DND-41 (cell line): Measurements from ENCODE around the gene INTS6L.

ENCODE experiments used
- ATAC-seq: fragments of 200-7000 bp; cut with Tn5 transposase; 3 replicates; pipeline ENCODE4 v1.9.1; 2021; ENCODE audit warnings: low read depth; ENCODE audit not compliant: insufficient read depth
- DNase-seq: peaks from one replicate; pipeline ENCODE4 v3.0.0-alpha.2; 2020
- H2AFZ ChIP-seq: 2 replicates; pipeline ENCODE4 v1.6.0; 2012; ENCODE audit warnings: low read depth, low read length
- H3K27ac ChIP-seq: 2 replicates; pipeline ENCODE4 v1.5.1; 2012; ENCODE audit warnings: low read length, inconsistent platforms
- H3K27me3 ChIP-seq: fragments of 200-600 bp; sonication (generic); 2 replicates; pipeline ENCODE4 v1.6.0; 2012; ENCODE audit warnings: low read length, mild to moderate bottlenecking, inconsistent platforms; ENCODE audit not compliant: insufficient read depth, poor library complexity
- H3K36me3 ChIP-seq: 2 replicates; pipeline ENCODE4 v1.5.1; 2012; ENCODE audit warnings: low read length, inconsistent platforms; ENCODE audit not compliant: insufficient read depth
- H3K4me1 ChIP-seq: 2 replicates; pipeline ENCODE4 v1.5.1; 2012; ENCODE audit warnings: mild to moderate bottlenecking, low read length; ENCODE audit not compliant: insufficient read depth
- H3K4me2 ChIP-seq: 2 replicates; pipeline ENCODE4 v1.6.0; 2012; ENCODE audit warnings: mild to moderate bottlenecking, moderate library complexity, low read length, inconsistent platforms; ENCODE audit not compliant: insufficient read depth
- H3K4me3 ChIP-seq, 2 experiments: fragments of 200-600 bp in 1 of 2; shearing (Covaris generic) in 1 of 2; 2 replicates each; pipeline ENCODE4 v1.5.1; 2012 to 2016; ENCODE audit warnings: inconsistent platforms in 2 of 2, low read length in 2 of 2, mild to moderate bottlenecking in 2 of 2, low read depth in 1 of 2, moderate library complexity in 1 of 2
- H3K79me2 ChIP-seq: 2 replicates; pipeline ENCODE4 v1.6.0; 2012; ENCODE audit warnings: low read length, inconsistent platforms; ENCODE audit not compliant: insufficient read depth
- H3K9ac ChIP-seq: 2 replicates; pipeline ENCODE4 v1.6.0; 2012; ENCODE audit warnings: low read depth, mild to moderate bottlenecking, inconsistent platforms, low read length, moderate library complexity
- H3K9me3 ChIP-seq: 2 replicates; pipeline ENCODE4 v1.5.1; 2012; ENCODE audit warnings: low read length, moderate library complexity, mild to moderate bottlenecking, inconsistent platforms; ENCODE audit not compliant: insufficient read depth, severe bottlenecking
- H4K20me1 ChIP-seq: 2 replicates; pipeline ENCODE4 v1.6.0; 2012; ENCODE audit warnings: low read length; ENCODE audit not compliant: insufficient read depth
- EZH2 ChIP-seq: IDR thresholded peaks from 3 replicates; pipeline ENCODE4 v1.6.1; 2012; ENCODE audit warnings: borderline replicate concordance, low read depth, mild to moderate bottlenecking, moderate library complexity, low read length, inconsistent platforms; ENCODE audit not compliant: severe bottlenecking
- TF ChIP-seq, protein P1 (sequence below): IDR thresholded peaks from 2 replicates; pipeline ENCODE4 v1.5.1; 2012; ENCODE audit warnings: borderline replicate concordance, low read length, moderate library complexity, mild to moderate bottlenecking; ENCODE audit not compliant: poor library complexity, severe bottlenecking; ENCODE audit errors: extremely low read depth

Gene INTS6L, protein sequence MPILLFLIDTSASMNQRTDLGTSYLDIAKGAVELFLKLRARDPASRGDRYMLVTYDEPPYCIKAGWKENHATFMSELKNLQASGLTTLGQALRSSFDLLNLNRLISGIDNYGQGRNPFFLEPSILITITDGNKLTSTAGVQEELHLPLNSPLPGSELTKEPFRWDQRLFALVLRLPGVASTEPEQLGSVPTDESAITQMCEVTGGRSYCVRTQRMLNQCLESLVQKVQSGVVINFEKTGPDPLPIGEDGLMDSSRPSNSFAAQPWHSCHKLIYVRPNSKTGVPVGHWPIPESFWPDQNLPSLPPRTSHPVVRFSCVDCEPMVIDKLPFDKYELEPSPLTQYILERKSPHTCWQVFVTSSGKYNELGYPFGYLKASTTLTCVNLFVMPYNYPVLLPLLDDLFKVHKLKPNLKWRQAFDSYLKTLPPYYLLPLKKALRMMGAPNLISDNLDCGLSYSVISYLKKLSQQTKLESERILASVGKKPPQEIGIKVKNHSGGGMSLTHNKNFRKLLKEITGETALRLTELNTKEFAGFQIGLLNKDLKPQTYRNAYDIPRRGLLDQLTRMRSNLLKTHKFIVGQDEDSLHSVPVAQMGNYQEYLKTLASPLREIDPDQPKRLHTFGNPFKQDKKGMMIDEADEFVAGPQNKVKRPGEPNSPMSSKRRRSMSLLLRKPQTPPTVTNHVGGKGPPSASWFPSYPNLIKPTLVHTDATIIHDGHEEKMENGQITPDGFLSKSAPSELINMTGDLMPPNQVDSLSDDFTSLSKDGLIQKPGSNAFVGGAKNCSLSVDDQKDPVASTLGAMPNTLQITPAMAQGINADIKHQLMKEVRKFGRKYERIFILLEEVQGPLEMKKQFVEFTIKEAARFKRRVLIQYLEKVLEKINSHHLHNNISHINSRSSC

DNA sequence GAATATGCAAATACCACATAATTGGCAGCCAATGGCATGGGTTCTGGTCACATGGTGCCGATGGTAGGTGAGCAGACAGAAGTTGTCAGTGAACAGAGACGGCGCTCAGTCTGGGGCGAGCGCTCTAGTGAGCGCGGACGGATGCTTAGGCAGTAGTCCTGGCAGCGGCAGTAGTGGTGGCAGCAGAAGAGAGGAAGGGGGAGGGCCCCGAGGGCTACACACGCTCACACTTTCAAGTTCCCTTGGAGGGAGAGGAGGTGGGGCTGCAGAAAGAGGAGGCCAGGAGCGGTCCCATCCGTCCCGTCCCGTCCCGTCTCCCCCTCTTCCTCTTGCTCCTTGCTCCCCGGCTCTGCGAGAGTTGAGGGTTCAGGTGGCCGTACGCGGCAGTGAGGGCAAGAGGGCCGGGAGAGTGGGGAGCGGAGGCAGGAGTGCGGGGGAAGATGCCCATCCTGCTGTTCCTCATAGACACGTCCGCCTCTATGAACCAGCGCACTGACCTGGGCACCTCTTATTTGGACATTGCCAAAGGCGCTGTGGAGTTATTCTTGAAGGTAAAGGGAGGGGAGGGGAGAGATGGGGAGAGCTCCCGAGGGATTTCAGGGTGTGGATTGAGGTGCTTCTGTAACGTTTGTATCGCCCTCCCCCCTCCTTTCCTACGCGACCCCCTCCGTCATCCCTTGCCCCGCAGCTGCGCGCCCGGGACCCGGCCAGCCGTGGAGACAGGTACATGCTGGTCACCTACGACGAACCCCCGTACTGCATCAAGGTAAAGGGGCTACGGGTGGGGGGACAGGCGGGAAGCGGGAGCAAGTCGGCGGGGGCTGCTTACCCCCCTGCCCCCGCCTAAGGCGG is at the start of gene INTS6L:
TSS of gene INTS6L (plus strand) at position 108 of the 852 bp plus-strand sequence. CDS start at position 441, 333 bp downstream.
- DNase-seq (peak; percentile 91), ATAC-seq (peak; percentile 87)
- Histone ChIP-seq H3K9ac (peak within 1 kb of the TSS; percentile 74), H4K20me1 (no peaks in the 10 kb centered on the region), H3K4me2 (peak within 1 kb of the TSS; percentile 75), H3K4me3 (peak within 1 kb of the TSS; percentile 63 to 73), H3K27ac (peak within 1 kb of the TSS; percentile 85), H3K36me3 (no peaks in the 10 kb centered on the region), H2AFZ (peak within 1 kb of the TSS; percentile 88), H3K27me3 (no peaks in the 10 kb centered on the region), H3K79me2 (0 out of 2 replicates have a peak, but pooled peaks cover 4% of the 10 kb centered on the region), H3K9me3 (no peaks in the 10 kb centered on the region), H3K4me1 (peaks cover 21% of the 10 kb centered on the region)
- no peak for TF ChIP-seq EZH2
- TF ChIP-seq, protein P1, sequence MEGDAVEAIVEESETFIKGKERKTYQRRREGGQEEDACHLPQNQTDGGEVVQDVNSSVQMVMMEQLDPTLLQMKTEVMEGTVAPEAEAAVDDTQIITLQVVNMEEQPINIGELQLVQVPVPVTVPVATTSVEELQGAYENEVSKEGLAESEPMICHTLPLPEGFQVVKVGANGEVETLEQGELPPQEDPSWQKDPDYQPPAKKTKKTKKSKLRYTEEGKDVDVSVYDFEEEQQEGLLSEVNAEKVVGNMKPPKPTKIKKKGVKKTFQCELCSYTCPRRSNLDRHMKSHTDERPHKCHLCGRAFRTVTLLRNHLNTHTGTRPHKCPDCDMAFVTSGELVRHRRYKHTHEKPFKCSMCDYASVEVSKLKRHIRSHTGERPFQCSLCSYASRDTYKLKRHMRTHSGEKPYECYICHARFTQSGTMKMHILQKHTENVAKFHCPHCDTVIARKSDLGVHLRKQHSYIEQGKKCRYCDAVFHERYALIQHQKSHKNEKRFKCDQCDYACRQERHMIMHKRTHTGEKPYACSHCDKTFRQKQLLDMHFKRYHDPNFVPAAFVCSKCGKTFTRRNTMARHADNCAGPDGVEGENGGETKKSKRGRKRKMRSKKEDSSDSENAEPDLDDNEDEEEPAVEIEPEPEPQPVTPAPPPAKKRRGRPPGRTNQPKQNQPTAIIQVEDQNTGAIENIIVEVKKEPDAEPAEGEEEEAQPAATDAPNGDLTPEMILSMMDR: peak; percentile 3

GRCh38 chrX:135476378-135476777 is 44.1 kb upstream of the INTS6L start:
- Histone ChIP-seq H3K4me2 (no peak overlapping the region), H3K9me3 (no peaks in the 10 kb centered on the region), H4K20me1 (no peaks in the 10 kb centered on the region), H3K9ac (no peak overlapping the region), H3K4me3 (no peak overlapping the region), H3K4me1 (no peaks in the 10 kb centered on the region), H3K27me3 (peaks cover 2% of the 10 kb centered on the region), H3K27ac (no peak overlapping the region), H3K79me2 (no peaks in the 10 kb centered on the region), H2AFZ (no peak overlapping the region), H3K36me3 (no peaks in the 10 kb centered on the region)
- ATAC-seq (no peak), DNase-seq (no peak)
- TF ChIP-seq EZH2: no peak
- TF ChIP-seq, protein P1: no peak

DNA sequence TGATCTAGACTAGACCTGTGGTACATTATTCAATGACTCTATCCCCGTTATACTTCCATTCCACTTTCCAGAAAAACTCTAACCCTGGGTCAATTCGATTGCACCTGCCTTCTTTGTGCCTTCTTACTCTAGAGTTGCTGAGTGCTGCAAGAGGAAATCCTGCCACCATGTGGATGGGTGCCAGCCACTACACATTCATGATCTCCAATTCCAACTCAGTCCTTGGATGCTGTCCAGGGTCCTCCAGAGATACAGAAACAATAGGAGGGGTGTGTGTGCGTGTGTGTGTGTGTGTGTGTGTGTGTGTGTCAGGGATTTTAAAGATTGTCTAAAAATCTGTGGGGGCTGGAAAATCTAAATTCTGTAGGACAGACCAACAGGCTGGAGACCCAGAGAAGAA is 42.9 kb upstream of the INTS6L start:
- Histone ChIP-seq H3K9ac (no peak overlapping the region), H4K20me1 (no peaks in the 10 kb centered on the region), H3K9me3 (no peaks in the 10 kb centered on the region), H3K79me2 (no peaks in the 10 kb centered on the region), H3K36me3 (no peaks in the 10 kb centered on the region), H3K27me3 (peaks cover 2% of the 10 kb centered on the region), H3K4me2 (no peak overlapping the region), H2AFZ (no peak overlapping the region), H3K27ac (no peak overlapping the region), H3K4me3 (no peak overlapping the region), H3K4me1 (no peaks in the 10 kb centered on the region)
- TF ChIP-seq EZH2: no peak
- TF ChIP-seq, protein P1: peak; percentile 66
- peak; percentile 77 for ATAC-seq
- DNase-seq: peak; percentile 37
